Activated T-cell treated with anti-CD3 and anti-CD28 coated beads, Interleukin-2, amount 50 U/mL, for 24 hours (primary cell): ENCODE measurements around the gene DLL3.
"Not testable (repeated sequence)": the region's sequence is repeated elsewhere in the genome, so short reads cannot be mapped to it uniquely, and the experiment has no call there.

Experiments used
- DNase-seq: peaks from one replicate; pipeline ENCODE4 v3.0.0-alpha.2; 2020
- H3K27ac Mint-ChIP-seq: 2 replicates; pipeline ENCODE4 v1.8.0; 2020; ENCODE audit warnings: mild to moderate bottlenecking, mixed read lengths
- H3K27me3 Mint-ChIP-seq: 2 replicates; pipeline ENCODE4 v1.8.0; 2020; ENCODE audit warnings: mixed read lengths
- H3K36me3 Mint-ChIP-seq: 2 replicates; pipeline ENCODE4 v1.8.0; 2020; ENCODE audit warnings: low read depth, mixed read lengths
- H3K4me1 Mint-ChIP-seq: 2 replicates; pipeline ENCODE4 v1.8.0; 2020; ENCODE audit warnings: low read depth, mixed read lengths
- H3K4me3 Mint-ChIP-seq: 2 replicates; pipeline ENCODE4 v1.8.0; 2020; ENCODE audit warnings: mild to moderate bottlenecking, moderate library complexity, mixed read lengths
- H3K9me3 Mint-ChIP-seq: 2 replicates; pipeline ENCODE4 v1.8.0; 2020; ENCODE audit warnings: mixed read lengths

DLL3 gene

DNA sequence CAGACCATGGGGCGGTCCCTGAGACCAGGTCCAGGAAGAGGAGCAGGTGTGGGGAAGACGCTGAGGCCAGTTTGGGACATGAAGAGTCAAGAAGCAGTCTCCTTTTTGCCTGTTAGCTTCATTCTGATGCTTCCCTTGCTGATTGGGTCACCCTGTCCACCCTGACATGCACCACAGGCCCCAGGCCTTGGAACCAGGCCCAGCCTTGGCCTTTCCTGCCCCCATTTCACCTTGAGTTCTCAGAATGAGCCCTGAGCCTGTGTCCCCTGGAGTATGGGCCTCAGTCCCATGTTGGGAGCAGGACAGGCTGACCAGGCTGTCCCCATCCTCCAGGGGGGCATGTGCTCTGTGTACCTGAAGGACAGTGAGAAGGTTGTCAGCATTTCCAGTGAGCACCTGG lies 23.0 kb upstream of the DLL3 start:
- Mint-ChIP-seq H3K36me3 (peaks cover 68% of the 10 kb centered on the region), H3K9me3 (no peaks in the 10 kb centered on the region), H3K27ac (peak overlapping the region; percentile 37), H3K4me1 (peaks cover 31% of the 10 kb centered on the region), H3K27me3 (no peaks in the 10 kb centered on the region), H3K4me3 (no peak overlapping the region)
- DNase-seq = no peak

DNA sequence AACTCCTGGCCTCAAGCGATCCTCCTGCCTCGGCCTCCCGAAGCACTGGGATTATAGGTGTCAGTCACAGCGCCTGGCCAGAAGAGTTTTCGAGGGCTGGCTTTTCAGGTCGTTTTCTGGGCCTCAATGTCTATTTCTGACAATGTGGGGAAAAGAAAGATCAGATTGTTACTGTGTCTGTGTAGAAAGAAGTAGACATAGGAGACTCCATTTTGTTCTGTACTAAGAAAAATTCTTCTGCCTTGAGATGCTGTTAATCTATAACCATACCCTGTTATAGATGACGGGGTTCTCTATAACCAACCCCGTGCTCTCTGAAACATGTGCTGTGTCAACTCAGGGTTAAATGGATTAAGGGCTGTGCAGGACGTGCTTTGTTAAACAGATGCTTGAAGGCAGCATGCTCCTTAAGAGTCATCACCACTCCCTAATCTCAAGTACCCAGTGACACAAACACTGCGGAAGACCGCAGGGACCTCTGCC lies 19.4 kb upstream of the DLL3 start:
- Mint-ChIP-seq H3K36me3 (peaks cover 67% of the 10 kb centered on the region), H3K27ac (peak overlapping the region; percentile 94), H3K4me3 (peak overlapping the region; percentile 94), H3K4me1 (peaks cover 31% of the 10 kb centered on the region)
- not testable (repeated sequence) for H3K9me3 Mint-ChIP-seq, DNase-seq, H3K27me3 Mint-ChIP-seq

DNA sequence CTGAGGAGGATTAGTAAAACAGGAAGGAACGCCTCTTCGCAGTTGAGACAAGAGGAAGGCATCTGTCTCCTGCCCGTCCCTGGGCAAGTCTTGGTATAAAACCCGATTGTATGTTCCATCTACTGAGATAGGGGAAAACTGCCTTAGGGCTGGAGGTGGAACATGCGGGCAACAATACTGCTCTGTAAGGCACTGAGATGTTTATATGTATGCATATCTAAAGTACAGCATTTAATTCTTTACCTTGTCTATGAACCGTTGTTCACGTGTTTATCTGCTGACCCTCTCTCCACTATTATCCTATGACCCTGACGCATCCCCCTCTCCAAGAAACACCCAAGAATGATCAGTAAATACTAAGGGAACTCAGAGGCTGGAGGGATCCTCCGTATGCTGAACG lies 18.8 kb upstream of the DLL3 start:
- no peak for DNase-seq
- Mint-ChIP-seq H3K4me1 (peaks cover 32% of the 10 kb centered on the region), H3K4me3 (peak overlapping the region; percentile 94), H3K36me3 (peaks cover 67% of the 10 kb centered on the region), H3K27ac (peak overlapping the region; percentile 94), H3K9me3 (no peaks in the 10 kb centered on the region), H3K27me3 (no peaks in the 10 kb centered on the region)

DNA sequence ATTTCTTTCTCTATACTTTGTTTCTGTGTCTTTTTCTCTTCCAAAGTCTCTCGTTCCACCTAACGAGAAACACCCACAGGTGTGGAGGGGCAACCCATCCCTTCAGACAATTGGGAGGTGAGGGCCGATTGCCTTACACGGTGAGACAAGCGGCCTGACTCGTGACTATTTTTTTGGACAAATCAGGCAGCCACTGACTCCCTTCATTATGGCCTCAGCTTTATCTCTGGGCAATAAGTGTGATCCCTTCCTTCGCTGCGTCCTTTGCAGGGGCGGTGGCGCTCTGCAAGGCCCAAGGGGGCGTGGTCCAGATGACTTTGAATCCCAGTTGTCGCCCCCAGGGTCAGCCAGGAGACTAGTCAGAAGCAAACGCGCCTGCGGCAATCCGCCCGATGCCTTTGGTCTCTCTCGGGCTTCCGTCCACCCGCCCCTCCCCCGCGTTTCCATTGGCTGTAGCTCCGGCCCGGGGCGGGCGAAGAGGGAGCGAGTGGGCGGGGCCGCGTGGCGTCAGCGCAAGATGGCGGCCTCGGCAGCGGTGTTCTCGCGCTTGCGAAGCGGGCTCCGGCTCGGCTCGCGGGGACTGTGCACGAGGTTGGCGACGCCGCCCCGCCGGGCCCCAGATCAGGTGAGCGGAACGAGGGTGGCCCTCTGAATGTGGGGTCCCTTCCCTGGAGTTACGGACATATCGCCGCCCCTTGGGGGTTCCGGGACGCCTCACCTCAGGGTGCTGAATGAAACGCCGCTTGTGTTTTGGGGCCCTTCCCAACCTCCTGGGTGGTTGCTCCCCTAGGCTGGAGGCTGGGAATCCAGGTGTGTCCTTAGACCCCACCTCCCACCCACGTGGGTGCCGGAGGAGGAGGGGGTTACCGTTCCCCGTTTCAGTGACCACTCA lies 18.2 kb upstream of the DLL3 start, which contains the start of gene TIMM50:
Gene TIMM50 (plus strand): TSS at position 502 of the 892 bp plus-strand sequence. CDS start 16 bp downstream, at position 518.
- Mint-ChIP-seq H3K27me3 (no peaks in the 10 kb centered on the region), H3K4me1 (peaks cover 32% of the 10 kb centered on the region), H3K36me3 (peaks cover 67% of the 10 kb centered on the region), H3K9me3 (no peaks in the 10 kb centered on the region), H3K4me3 (peak within 1 kb of the TSS; percentile 94), H3K27ac (peak within 1 kb of the TSS; percentile 94)
- peak; percentile 99 for DNase-seq

DNA sequence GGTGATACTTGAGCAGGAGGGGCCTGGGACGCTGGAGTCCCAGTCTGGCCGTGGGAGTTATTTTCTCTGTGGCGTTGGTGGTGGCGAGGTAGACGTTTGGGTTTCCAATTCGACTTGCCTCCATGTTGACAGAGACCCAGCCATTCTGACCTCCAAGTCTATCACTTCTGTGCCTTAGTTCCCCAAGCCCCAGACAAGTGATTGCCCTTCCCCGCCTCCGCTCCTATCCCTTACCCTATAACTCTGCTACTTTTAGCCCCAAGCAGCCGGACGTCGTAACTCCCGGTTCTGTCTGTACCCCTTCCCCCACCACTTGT lies 17.6 kb upstream of the DLL3 start:
- DNase-seq = no peak

DNA sequence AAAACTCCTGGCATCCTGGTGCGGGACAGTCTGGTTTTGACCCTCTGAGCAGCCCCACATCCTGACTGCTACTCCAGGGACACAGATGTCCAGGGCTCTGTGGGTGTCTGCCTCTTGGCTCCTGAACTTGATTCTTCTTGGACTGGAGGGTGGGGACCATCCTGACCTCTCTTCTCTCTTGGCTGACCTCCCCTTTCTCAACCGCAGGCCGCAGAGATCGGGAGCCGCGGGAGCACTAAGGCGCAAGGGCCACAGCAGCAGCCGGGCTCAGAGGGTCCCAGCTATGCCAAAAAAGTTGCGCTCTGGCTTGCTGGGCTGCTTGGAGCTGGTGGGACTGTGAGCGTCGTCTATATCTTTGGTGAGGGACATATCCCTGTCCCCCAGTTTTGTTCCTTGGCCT lies 17.1 kb upstream of the DLL3 start:
- Mint-ChIP-seq H3K36me3 (peaks cover 67% of the 10 kb centered on the region), H3K27ac (peak overlapping the region; percentile 94), H3K27me3 (no peaks in the 10 kb centered on the region), H3K4me3 (peak overlapping the region; percentile 94), H3K4me1 (peaks cover 32% of the 10 kb centered on the region), H3K9me3 (no peaks in the 10 kb centered on the region)
- no peak for DNase-seq

More for the DNA sequence above, 17.6 kb upstream of the DLL3 start:
- H3K9me3 Mint-ChIP-seq = no peaks in the 10 kb centered on the region
- H3K4me3 Mint-ChIP-seq = peak overlapping the region; percentile 94
- peak overlapping the region; percentile 94 for H3K27ac Mint-ChIP-seq
- no peaks in the 10 kb centered on the region for H3K27me3 Mint-ChIP-seq
- peaks cover 32% of the 10 kb centered on the region for H3K4me1 Mint-ChIP-seq
- H3K36me3 Mint-ChIP-seq = peaks cover 67% of the 10 kb centered on the region

DNA sequence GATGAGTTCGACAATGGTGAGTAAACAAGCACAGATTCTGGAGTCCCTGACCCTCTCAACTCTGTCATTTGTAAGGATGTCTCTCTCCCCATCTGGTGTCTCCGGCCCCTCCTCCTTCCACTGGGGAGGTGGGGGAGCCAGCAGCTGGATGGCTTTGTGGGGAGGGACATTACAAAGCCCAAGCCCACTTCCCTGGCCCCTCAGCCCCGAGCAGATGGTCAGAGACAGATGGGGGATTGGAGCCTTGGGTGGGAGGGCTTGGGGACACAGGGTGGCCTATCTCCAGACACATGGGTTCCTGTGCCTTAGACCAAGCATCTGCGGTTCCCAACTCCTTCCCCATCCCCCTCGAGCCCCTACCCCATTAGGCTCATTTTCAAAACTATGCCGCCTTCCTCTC lies 15.6 kb upstream of the DLL3 start:
- Mint-ChIP-seq H3K36me3 (peaks cover 65% of the 10 kb centered on the region), H3K4me3 (peak overlapping the region; percentile 94), H3K27ac (peak overlapping the region; percentile 65)

DNA sequence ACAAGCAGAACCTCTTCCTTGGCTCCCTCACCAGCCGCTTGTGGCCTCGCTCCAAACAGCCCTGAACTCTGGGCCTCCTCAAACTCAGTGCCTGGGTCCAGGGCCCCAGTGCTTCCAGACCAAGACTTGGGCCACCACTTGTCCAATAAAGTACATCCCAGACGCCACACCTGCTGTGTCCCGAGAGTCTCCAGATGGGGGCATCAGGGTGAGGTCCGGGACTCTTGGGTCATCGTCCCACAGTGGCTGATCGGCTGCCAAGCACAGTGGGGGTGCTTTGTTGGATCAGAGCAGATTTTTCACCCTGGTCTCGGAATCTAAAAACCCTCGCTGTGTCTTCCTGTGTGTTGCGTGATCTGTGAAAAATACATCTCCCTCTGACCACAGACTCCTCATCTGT lies 9.0 kb upstream of the DLL3 start:
- Mint-ChIP-seq H3K27me3 (no peaks in the 10 kb centered on the region), H3K4me3 (no peak overlapping the region), H3K36me3 (peaks cover 66% of the 10 kb centered on the region)

More for the DNA sequence above, 15.6 kb upstream of the DLL3 start:
- Mint-ChIP-seq H3K27me3 (no peaks in the 10 kb centered on the region), H3K9me3 (no peaks in the 10 kb centered on the region), H3K4me1 (peaks cover 32% of the 10 kb centered on the region)
- DNase-seq = no peak

DNA sequence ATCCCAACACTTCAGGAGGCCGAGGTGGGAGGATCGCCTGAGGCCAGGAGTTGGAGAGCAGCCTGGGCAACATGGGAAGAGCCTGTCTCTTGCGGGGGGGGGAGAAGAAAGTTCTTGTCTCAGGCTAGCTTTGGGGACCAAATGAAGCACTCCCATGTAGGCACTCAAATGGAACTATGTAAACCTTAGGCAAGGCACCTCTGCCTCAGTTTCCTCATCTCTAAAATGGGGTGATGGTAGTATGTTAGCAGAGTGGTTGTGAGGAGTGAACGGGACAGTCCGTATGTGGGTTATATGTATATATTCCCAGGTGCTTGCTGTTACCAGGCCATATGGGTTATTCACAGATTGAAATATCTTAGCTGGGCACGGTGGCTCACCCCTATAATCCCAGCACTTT lies 6.5 kb upstream of the DLL3 start:
- Mint-ChIP-seq H3K4me1 (no peaks in the 10 kb centered on the region), H3K27me3 (peaks cover 11% of the 10 kb centered on the region), H3K36me3 (peaks cover 42% of the 10 kb centered on the region), H3K27ac (no peak overlapping the region), H3K9me3 (no peaks in the 10 kb centered on the region), H3K4me3 (no peak overlapping the region)
- DNase-seq = no peak

More for the DNA sequence above, 9.0 kb upstream of the DLL3 start:
- H3K27ac Mint-ChIP-seq = peak overlapping the region; percentile 41
- no peaks in the 10 kb centered on the region for H3K4me1 Mint-ChIP-seq
- H3K9me3 Mint-ChIP-seq = no peaks in the 10 kb centered on the region
- no peak for DNase-seq

DNA sequence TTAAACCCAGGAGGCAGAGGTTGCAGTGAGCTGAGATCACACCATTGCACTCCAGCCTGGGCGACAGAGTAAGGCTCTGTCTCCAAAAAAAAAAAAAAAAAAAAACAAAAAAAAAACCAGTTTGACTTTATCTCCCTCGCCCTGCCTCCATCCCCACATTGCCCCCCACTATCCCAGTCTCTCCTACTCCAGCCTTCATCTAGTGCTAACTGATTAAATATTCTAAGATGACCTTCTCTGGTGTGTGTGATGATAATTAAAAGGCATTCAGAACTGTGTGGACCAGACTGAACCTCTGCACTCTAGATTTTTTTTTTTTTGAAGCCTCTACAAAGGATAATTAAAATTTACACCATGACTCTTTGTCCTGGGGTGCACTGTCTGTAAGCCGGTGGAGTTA lies 6.0 kb upstream of the DLL3 start:
- no peaks in the 10 kb centered on the region for H3K9me3 Mint-ChIP-seq
- no peak overlapping the region for H3K4me3 Mint-ChIP-seq
- peaks cover 41% of the 10 kb centered on the region for H3K36me3 Mint-ChIP-seq
- no peaks in the 10 kb centered on the region for H3K4me1 Mint-ChIP-seq
- DNase-seq = no peak
- H3K27me3 Mint-ChIP-seq = peaks cover 17% of the 10 kb centered on the region
- H3K27ac Mint-ChIP-seq = no peak overlapping the region

DNA sequence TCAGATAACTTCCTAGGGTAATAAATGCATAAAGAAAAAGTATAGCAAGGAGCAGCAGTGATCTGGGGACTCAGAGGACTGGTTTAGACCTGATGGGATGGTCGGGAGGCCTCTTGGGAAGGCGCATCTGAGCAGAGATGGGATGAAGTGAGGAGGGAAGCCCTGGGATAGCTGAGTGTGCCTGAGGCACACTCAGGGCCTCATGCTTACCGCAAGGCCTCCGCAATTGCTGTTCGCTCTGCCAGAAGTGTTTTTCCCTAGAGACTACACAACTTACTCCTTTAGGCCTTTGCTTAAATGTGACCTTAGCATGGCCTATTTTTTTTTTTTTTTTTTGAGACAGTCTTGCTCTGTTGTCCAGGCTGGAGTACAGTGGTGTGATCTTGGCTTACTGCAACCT lies 4.1 kb upstream of the DLL3 start:
- peaks cover 14% of the 10 kb centered on the region for H3K4me1 Mint-ChIP-seq
- no peak overlapping the region for H3K4me3 Mint-ChIP-seq
- H3K27me3 Mint-ChIP-seq = peaks cover 33% of the 10 kb centered on the region
- H3K36me3 Mint-ChIP-seq = peaks cover 22% of the 10 kb centered on the region
- no peak overlapping the region for H3K27ac Mint-ChIP-seq
- H3K9me3 Mint-ChIP-seq = no peaks in the 10 kb centered on the region
- DNase-seq = no peak

DNA sequence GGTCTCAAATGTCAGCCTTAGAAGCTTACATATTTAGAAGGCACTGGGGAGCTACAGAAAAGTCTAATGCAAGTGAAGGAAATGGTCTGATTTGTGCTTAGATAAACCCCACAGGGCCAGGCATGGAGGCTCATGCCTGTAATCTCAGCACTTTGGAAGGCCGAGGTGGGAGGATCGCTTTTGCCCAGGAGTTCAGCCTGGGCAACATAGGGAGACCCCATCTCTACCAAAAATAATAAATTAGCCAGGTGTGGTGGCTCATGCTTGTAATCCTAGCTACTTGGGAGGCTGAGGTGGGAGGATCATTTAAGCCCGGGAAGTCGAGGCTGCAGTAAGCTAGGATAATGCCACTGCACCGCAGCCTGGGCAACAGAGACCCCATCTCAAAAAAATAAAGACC lies 2.7 kb upstream of the DLL3 start:
- H3K36me3 Mint-ChIP-seq = peaks cover 12% of the 10 kb centered on the region

DNA sequence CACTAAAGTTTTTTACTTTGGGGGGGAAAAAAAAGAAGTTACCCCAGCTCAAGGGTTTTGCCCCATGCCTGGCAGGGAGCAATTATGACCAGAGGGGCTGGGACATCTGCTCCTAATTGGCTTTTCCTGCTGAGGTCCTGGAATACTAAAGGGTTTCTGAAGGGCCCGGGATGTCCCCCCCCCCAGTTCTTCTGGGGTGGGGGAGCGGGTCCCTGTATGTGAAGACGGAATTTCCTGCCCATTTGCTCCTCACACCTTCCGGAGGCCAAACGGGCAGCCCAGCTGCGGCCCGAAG lies 1.1 kb upstream of the DLL3 start:
- H3K4me1 Mint-ChIP-seq = peaks cover 17% of the 10 kb centered on the region
- H3K27ac Mint-ChIP-seq = no peak overlapping the region
- peaks cover 2% of the 10 kb centered on the region for H3K36me3 Mint-ChIP-seq
- no peaks in the 10 kb centered on the region for H3K9me3 Mint-ChIP-seq
- DNase-seq = no peak
- peaks cover 53% of the 10 kb centered on the region for H3K27me3 Mint-ChIP-seq
- H3K4me3 Mint-ChIP-seq = no peak overlapping the region

More for the DNA sequence above, 2.7 kb upstream of the DLL3 start:
- no peak for DNase-seq
- H3K4me3 Mint-ChIP-seq = no peak overlapping the region
- H3K27me3 Mint-ChIP-seq = peaks cover 45% of the 10 kb centered on the region
- H3K27ac Mint-ChIP-seq = no peak overlapping the region
- H3K9me3 Mint-ChIP-seq = no peaks in the 10 kb centered on the region
- peaks cover 17% of the 10 kb centered on the region for H3K4me1 Mint-ChIP-seq

DNA sequence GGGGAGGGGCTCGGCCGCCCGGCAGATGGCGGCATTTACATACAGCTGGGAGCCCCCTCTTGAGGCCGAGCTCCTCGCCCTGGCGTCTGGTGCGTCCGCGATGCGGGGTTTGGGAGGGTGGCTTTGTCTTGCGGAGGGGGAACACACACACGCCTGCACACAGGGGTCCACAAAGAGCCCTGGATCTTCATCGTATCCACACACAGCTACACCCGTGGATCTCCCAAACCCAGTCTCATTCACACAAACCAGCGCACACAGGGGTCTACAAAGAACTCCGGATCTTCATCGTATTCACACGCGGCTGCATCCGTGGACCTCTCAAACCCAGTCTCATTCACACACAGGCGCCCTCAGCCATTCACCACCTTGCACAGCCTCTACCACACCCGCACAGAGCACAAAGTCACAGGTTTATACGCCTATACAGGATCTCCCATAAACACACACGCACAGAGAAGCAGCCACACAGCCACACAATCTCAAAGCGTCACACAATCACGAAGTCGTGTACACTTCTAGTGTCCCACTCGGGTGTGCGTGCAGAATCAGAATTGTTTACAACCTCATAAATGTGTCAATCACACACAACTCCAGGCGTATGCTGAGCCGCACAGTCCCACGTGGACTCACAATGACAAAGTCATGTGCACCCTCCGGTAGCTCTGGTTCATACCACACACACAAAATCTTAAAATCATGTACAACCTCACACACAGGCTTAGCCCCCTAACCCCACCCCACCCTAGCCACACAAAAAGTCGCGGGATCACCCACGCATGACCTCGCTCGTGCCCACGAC lies 550 bp upstream of the DLL3 start:
- no peak overlapping the region for H3K27ac Mint-ChIP-seq
- peak; percentile 47 for DNase-seq
- peaks cover 20% of the 10 kb centered on the region for H3K4me1 Mint-ChIP-seq
- H3K36me3 Mint-ChIP-seq = no peaks in the 10 kb centered on the region
- H3K27me3 Mint-ChIP-seq = peaks cover 57% of the 10 kb centered on the region
- peak overlapping the region; percentile 32 for H3K4me3 Mint-ChIP-seq
- H3K9me3 Mint-ChIP-seq = no peaks in the 10 kb centered on the region

DNA sequence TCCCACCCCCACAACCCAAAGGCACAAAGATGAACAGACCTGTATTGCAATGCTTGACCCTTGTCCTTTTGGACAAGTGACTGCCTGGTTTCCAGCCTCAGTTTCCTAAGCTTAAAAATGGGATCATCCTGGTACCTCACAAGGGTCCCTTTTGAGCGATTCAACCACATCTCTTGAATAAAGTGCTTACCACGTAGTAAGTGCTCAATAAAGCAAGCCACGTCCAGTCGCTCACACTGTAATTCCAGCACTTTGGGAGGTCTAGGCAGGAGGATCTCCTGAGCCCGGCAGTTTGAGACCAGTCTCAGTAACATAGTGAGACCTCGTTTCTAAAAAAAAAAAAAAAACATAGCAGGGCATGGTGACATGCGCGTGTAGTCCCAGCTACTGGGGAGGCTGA lies 1.2 kb downstream of the DLL3 start:
- Mint-ChIP-seq H3K27me3 (peaks cover 74% of the 10 kb centered on the region), H3K27ac (no peak overlapping the region), H3K4me1 (peaks cover 23% of the 10 kb centered on the region), H3K4me3 (peak overlapping the region; percentile 49), H3K36me3 (no peaks in the 10 kb centered on the region), H3K9me3 (no peaks in the 10 kb centered on the region)
- no peak for DNase-seq
